ENCODE data around the gene TUBB4B.

- no peak for TF ChIP-seq EZH2 (IDR thresholded peaks at IDR 0.05; ENCODE audit: insufficient read depth, poor library complexity, severe bottlenecking)
- no peak for TF ChIP-seq EZH2phosphoT487 (IDR thresholded peaks at IDR 0.05; ENCODE audit: insufficient read depth, low read depth)
Measured at GRCh38 chr9:137270929-137271695, 30.0 kb downstream of the TUBB4B start.
